Keratinocyte (primary cell): ENCODE data around the gene CHID1. TPM values are rescaled to one million over a fixed set of nuclear protein-coding genes. Genes with fewer than 3 reads are reported as not detected.

Experiments
- DNase-seq: peaks from one replicate; pipeline ENCODE4 v3.0.0-alpha.2; 2011; ENCODE audit warnings: low read depth, missing footprints, low spot score
- FAIRE-seq: peaks from 2 replicates; lab custom pipeline; 2011; peaks lifted over from hg19 to GRCh38; lab: Jason Lieb, UNC
- H2AFZ ChIP-seq: 2 replicates; pipeline ENCODE4 v1.6.0; 2012; ENCODE audit warnings: low read length, control low read depth, inconsistent platforms; ENCODE audit not compliant: control insufficient read depth
- H3K27ac ChIP-seq: 2 replicates; pipeline ENCODE4 v1.5.1; 2011; ENCODE audit warnings: low read length; ENCODE audit not compliant: control insufficient read depth, insufficient read depth
- H3K27me3 ChIP-seq: 3 replicates; pipeline ENCODE4 v1.6.0; 2011; ENCODE audit warnings: low read length; ENCODE audit not compliant: control insufficient read depth, insufficient read depth; ENCODE audit errors: extremely low read depth
- H3K36me3 ChIP-seq, 2 experiments: 2 replicates in 1 of 2; 3 replicates in 1 of 2; pipeline ENCODE4 v1.5.1; 2011; ENCODE audit warnings: low read length in 2 of 2, mild to moderate bottlenecking in 1 of 2; ENCODE audit not compliant: control insufficient read depth in 2 of 2, insufficient read depth in 2 of 2; ENCODE audit errors: extremely low read depth in 1 of 2
- H3K4me1 ChIP-seq: 3 replicates; pipeline ENCODE4 v1.5.1; 2011; ENCODE audit warnings: low read length; ENCODE audit not compliant: control insufficient read depth, insufficient read depth; ENCODE audit errors: extremely low read depth
- H3K4me2 ChIP-seq: 3 replicates; pipeline ENCODE4 v1.6.0; 2011; ENCODE audit warnings: low read depth, low read length; ENCODE audit not compliant: control insufficient read depth, insufficient read depth; ENCODE audit errors: extremely low read depth
- H3K4me3 ChIP-seq, 3 experiments: fragments of 200-600 bp in 1 of 3; sonication (generic) in 1 of 3; 2 replicates in 2 of 3; 3 replicates in 1 of 3; pipeline ENCODE4 v1.5.1; 2011 to 2016; ENCODE audit warnings: low read length in 3 of 3, mild to moderate bottlenecking in 3 of 3, control low read depth in 2 of 3, inconsistent platforms in 1 of 3, low read depth in 1 of 3, mixed read lengths in 1 of 3, mixed run types in 1 of 3, moderate library complexity in 1 of 3; ENCODE audit not compliant: control insufficient read depth in 2 of 3, insufficient read depth in 2 of 3; ENCODE audit errors: extremely low read depth in 1 of 3
- H3K79me2 ChIP-seq: 2 replicates; pipeline ENCODE4 v1.6.0; 2012; ENCODE audit warnings: low read length; ENCODE audit not compliant: control insufficient read depth, insufficient read depth
- H3K9ac ChIP-seq: 3 replicates; pipeline ENCODE4 v1.6.0; 2011; ENCODE audit warnings: low read length; ENCODE audit not compliant: control insufficient read depth, insufficient read depth; ENCODE audit errors: extremely low read depth
- H3K9me1 ChIP-seq: 3 replicates; pipeline ENCODE4 v1.6.0; 2011; ENCODE audit warnings: low read length; ENCODE audit not compliant: control insufficient read depth, insufficient read depth; ENCODE audit errors: extremely low read depth
- H3K9me3 ChIP-seq: 2 replicates; pipeline ENCODE4 v1.5.1; 2012; ENCODE audit warnings: low read depth, low read length; ENCODE audit not compliant: control insufficient read depth
- H4K20me1 ChIP-seq: 3 replicates; pipeline ENCODE4 v1.6.0; 2011; ENCODE audit warnings: low read length; ENCODE audit not compliant: control insufficient read depth, insufficient read depth; ENCODE audit errors: extremely low read depth
- CTCF ChIP-seq, 3 experiments: IDR thresholded peaks in 1 of 3; conservative IDR thresholded peaks in 1 of 3; optimal IDR thresholded peaks in 1 of 3; 2 replicates in 2 of 3; 3 replicates in 1 of 3; pipeline versions ENCODE3 to v1.5.1; 2011; ENCODE audit warnings: low read length in 3 of 3, mild to moderate bottlenecking in 3 of 3, moderate library complexity in 2 of 3, control low read depth in 1 of 3, inconsistent platforms in 1 of 3; ENCODE audit not compliant: insufficient read depth in 2 of 3; ENCODE audit errors: extremely low read depth in 1 of 3
- EZH2 ChIP-seq: IDR thresholded peaks from one replicate; pipeline ENCODE4 v1.6.1; 2012; ENCODE audit warnings: inconsistent platforms, mild to moderate bottlenecking, low read length, moderate library complexity
- dilution Hi-C: fragments of 300-500 bp; cut with MboI; formaldehyde crosslinking; loops from one replicate; pipeline ENCODE4 v1.7.0; 2020; ENCODE audit warnings: low sequenced_read_pairs; ENCODE audit not compliant: extremely low pct_ligation_motif_present
- polyA plus RNA-seq, 5 experiments: library from polyadenylated mRNA; depleted of rRNA in 3 of 5; stranded (reverse) in 3 of 5; stranded (forward) in 1 of 5; unstranded in 1 of 5; fragments of >200 nt; gene quantifications; 1 replicate in 1 of 5; 2 replicates in 3 of 5; 3 replicates in 1 of 5; pipeline versions ENCODE4 v1.2.1 to v1.2.3, GENCODE V29; 2011 to 2012; ENCODE audit warnings: missing spikeins in 2 of 5, low read depth in 1 of 5, low replicate concordance in 1 of 5

CHID1 gene
- polyA plus RNA-seq, 1 donor (not counting 4 experiments of a cell fraction or from before 2014, with no cell fraction given), result 23.0 TPM

GRCh38 chr11:833849-834311, 76.7 kb downstream of the CHID1 start:
- Histone ChIP-seq H3K4me1 (peaks cover 44% of the 10 kb centered on the region), H3K27ac (peak overlapping the region; percentile 94), H3K36me3 (peaks cover 12 to 20% of the 10 kb centered on the region in 2 experiments), H3K79me2 (peaks cover 44% of the 10 kb centered on the region), H2AFZ (no peak overlapping the region), H3K9me3 (no peaks in the 10 kb centered on the region), H3K4me2 (peak overlapping the region; percentile 98), H4K20me1 (peaks cover 2% of the 10 kb centered on the region), H3K27me3 (peaks cover 23% of the 10 kb centered on the region), H3K9me1 (peaks cover 2% of the 10 kb centered on the region), H3K9ac (peak overlapping the region; percentile 95), H3K4me3 (peak overlapping the region; percentile 78 to 86 (median 84))
- FAIRE-seq (no peak), DNase-seq (no peak)
- no peak for TF ChIP-seq EZH2
- TF ChIP-seq CTCF (optimal IDR thresholded peaks at IDR 0.05 in 1 of 3, IDR thresholded peaks at IDR 0.05 in 1 of 3, conservative IDR thresholded peaks at IDR 0.05 in 1 of 3; ENCODE audit: extremely low read depth in 1 of 3, insufficient read depth in 2 of 3, low read length in 3 of 3), result no peak
- dilution Hi-C loops, result no loop called here

GRCh38 chr11:833114-833791, 77.4 kb downstream of the CHID1 start:
- Histone ChIP-seq H2AFZ (no peak overlapping the region), H3K9me1 (no peaks in the 10 kb centered on the region), H3K9ac (peak overlapping the region; percentile 95), H3K79me2 (peaks cover 40% of the 10 kb centered on the region), H4K20me1 (peaks cover 2% of the 10 kb centered on the region), H3K4me3 (peak overlapping the region; percentile 78 to 86 (median 84)), H3K27ac (peak overlapping the region; percentile 94), H3K4me2 (peak overlapping the region; percentile 98), H3K36me3 (peaks cover 7 to 17% of the 10 kb centered on the region in 2 experiments), H3K9me3 (no peaks in the 10 kb centered on the region), H3K27me3 (peaks cover 29% of the 10 kb centered on the region), H3K4me1 (peaks cover 43% of the 10 kb centered on the region)
- no peak for FAIRE-seq
- TF ChIP-seq EZH2 (no peak), CTCF (optimal IDR thresholded peaks at IDR 0.05 in 1 of 3, IDR thresholded peaks at IDR 0.05 in 1 of 3, conservative IDR thresholded peaks at IDR 0.05 in 1 of 3; ENCODE audit: extremely low read depth in 1 of 3, insufficient read depth in 2 of 3, low read length in 3 of 3) (no peak)
- no peak for DNase-seq
- dilution Hi-C loops, result no loop called here
